ENCODE measurements around the gene SHKBP1.

SHKBP1 gene

DNA sequence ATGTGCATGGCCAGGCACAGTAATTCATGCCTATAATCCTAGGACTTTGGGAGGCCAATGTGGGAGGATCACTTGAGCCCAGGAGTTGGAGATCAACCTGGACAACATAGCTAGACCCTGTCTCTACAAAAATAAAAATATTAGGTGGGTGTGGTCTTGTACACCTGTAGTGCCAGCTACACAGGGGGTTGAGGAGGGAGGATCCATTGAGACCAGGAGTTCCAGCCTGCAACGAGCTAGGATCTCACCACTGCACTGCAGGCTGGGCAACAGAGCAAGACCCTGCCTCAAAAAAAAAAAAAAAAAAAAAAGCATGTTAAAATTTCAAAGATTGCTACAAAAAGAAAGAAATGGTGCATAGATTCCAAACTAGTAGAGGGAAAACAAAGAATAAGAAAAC, 61.7 kb downstream of the SHKBP1 start:
- H3K4me3 ChIP-seq (ENCODE audit: low read depth, low read length): no peak overlapping the region
- in situ Hi-C loops (cut with HindIII; ENCODE audit: low sequenced_read_pairs): loop anchor here (5.0 kb wide), 2 partner anchors 41 to 86 kb away; no protein-coding TSS in a partner anchor
- TF ChIP-seq, protein P1, sequence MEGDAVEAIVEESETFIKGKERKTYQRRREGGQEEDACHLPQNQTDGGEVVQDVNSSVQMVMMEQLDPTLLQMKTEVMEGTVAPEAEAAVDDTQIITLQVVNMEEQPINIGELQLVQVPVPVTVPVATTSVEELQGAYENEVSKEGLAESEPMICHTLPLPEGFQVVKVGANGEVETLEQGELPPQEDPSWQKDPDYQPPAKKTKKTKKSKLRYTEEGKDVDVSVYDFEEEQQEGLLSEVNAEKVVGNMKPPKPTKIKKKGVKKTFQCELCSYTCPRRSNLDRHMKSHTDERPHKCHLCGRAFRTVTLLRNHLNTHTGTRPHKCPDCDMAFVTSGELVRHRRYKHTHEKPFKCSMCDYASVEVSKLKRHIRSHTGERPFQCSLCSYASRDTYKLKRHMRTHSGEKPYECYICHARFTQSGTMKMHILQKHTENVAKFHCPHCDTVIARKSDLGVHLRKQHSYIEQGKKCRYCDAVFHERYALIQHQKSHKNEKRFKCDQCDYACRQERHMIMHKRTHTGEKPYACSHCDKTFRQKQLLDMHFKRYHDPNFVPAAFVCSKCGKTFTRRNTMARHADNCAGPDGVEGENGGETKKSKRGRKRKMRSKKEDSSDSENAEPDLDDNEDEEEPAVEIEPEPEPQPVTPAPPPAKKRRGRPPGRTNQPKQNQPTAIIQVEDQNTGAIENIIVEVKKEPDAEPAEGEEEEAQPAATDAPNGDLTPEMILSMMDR (IDR thresholded peaks at IDR 0.05; ENCODE audit: low read depth, low read length, missing control alignments): no peak
- no peak for DNase-seq (ENCODE audit: low read depth)

DNA sequence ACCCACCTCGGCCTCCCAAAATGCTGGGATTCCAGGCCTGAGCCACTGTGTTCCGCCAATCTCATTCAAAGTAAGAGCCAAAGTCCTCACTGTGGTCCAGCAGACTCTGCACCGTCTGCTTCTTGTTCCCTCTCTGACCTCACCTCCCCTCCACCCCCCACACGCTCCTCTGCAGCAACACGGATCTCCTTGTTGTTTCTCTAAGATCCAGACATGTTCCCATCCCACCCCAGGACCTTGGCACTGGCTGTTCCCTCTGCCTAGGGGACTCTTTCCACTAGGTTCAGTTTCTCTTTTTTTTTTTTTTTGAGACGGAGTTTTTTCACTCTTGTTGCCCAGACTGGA, 62.9 kb downstream of the SHKBP1 start:
- no peak for DNase-seq (ENCODE audit: low read depth)
- in situ Hi-C loops (cut with HindIII; ENCODE audit: low sequenced_read_pairs): loop anchor here (5.0 kb wide), 2 partner anchors 42 to 87 kb away; no protein-coding TSS in a partner anchor
- H3K4me3 ChIP-seq (ENCODE audit: low read depth, low read length): no peak overlapping the region
- TF ChIP-seq, protein P1 (IDR thresholded peaks at IDR 0.05; ENCODE audit: low read depth, low read length, missing control alignments): no peak

DNA sequence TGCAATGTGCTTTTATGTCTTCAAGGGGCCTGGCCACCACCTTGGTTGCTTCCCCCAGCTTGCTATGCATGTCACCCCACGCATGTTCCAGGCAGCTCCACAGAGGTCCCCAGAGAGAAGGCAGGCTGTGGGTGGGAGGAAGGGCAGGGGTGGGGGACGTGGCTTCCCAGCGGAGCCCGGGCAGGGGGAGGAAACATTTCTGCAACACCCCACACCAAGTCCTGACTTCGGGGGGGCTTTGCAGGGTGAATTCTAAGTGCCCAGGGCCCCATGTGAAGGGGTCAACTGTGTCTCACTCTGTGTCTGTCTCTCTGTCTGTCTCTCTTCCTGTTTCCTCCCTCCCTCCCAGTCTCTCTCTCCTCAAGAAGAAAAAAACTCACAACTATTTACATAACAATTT, 64.1 kb downstream of the SHKBP1 start:
- DNase-seq (ENCODE audit: low read depth): no peak
- no peak overlapping the region for H3K4me3 ChIP-seq (ENCODE audit: low read depth, low read length)
- TF ChIP-seq, protein P1 (IDR thresholded peaks at IDR 0.05; ENCODE audit: low read depth, low read length, missing control alignments): no peak
- in situ Hi-C loops (cut with HindIII; ENCODE audit: low sequenced_read_pairs): no loop called here

All from astrocyte of the cerebellum (primary cell).